ENCODE results near the gene PRM1.

PRM1 gene

DNA sequence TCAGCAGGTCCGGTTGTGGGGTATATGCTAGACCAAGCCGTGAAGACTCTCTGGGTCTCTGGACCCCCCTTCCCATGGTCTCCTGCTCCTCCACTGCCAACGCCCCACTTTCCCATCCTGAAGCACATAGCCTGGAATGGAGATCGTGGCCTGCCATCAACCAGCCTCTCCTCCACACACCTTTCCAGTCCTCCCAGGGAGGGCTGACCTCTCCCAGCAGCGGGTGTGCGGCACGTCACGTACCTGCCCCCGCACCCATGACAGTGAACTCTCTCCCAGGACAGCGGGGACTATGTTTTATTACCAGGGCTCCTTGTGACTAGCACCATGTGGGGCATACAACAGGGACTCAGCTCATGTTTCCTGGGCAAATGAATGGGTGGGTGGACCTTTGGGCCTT, 9.5 kb downstream of the PRM1 start:
- FAIRE-seq = no peak

DNA sequence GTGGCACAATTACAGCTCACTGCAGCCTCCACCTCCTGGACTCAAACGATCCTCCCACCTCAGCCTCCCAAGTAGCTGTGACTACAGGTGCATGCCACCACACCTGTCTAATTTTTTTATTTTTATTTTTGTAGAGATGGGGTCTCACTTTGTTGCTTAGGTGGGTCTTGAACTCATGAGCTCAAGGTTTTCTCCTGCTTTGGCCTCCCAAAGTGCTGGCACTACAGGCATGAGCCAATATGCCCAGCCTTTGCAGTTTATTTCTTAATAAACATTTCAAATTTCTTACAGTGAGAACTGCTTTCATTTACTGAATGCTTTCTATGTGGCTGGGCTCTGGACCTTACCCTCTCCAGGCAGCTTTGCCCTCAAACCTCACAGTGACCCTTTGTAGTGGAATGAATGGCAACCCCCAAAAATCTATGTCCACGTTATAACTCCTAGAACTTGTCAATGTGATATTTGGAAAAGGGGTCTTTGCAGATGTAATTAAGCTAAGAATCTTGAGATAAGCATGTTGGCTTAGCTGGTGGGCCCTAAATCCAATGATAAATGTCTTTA, 10.4 kb downstream of the PRM1 start:
- no peak for FAIRE-seq

DNA sequence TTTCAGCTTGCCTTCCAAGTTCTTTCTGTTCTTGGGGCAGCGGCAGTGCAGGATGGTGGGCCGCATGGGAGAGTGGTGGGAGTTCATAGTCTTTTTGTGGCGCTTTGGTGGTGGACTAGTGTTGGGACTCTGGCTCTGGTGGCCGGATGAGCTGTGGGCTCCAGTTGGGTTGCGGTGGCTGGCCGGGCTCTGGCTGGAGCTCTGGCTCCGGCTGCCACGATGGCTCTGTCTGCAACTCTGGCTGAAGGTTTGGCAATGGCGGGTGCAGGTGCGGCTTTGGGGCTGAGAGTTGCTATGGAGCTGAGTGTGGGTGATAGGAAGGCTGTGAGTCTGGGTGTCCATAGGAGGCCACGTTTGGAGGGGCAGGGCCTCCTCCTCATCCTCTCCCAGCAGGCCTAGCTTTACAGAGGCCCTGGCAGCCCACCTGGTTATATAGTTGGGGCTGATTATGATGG, 12.2 kb downstream of the PRM1 start, which contains the start of gene TNP2:
Gene TNP2 (minus strand): TSS at position 405 of the 455 bp plus-strand sequence. CDS start 63 bp downstream, at position 342.
- no peak for FAIRE-seq

DNA sequence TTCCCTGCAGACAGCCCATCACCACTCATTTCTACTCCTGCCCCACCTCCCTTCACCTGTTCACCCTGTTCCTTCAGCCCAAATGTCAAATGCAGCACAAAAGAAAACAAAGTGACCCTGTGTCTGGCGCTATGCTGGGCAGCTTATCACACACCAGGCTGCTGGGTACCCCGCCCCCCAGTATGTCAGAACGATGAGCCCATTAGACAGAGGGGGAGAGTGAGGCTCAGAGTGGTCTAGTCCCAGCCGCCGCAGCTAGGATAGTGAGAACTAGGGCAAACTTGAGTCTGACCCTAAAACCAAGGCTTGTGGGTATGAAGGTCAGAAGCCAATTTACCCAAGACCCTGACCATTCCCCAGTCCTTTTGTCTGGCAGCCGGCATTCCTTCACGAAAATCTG, 16.0 kb downstream of the PRM1 start:
- no peak for FAIRE-seq

DNA sequence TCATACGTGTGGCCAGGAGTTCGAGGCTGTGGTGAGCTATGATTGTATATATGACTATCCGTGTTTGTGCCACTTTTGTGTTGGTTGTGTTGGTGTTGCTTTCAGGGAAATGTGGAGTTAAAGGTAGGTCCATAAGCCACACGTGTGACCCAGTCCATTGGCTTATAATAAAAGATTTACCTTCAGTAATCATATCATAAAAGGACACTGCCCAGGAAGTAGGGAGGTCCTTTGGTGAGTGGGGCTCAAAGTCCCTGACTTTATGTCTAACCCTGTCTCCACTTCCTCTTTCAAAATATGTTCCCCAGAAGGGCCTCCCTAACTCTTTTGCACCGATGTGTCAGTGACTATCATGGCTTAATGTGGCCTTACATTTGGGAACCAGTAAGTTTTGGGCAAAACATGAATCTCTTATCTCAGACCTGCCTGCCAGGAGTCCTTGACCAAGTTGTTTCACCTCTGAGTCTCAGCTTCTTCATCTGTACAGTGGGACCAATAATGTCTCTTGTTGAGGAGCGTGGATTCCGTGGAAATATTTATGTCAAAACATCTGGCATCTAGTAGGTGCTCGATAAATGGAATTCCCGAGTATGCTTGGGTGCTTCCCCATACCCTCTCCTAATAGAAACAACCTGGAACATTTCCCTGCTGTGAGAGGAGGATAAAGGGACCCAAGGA, 16.8 kb downstream of the PRM1 start:
- FAIRE-seq = no peak

DNA sequence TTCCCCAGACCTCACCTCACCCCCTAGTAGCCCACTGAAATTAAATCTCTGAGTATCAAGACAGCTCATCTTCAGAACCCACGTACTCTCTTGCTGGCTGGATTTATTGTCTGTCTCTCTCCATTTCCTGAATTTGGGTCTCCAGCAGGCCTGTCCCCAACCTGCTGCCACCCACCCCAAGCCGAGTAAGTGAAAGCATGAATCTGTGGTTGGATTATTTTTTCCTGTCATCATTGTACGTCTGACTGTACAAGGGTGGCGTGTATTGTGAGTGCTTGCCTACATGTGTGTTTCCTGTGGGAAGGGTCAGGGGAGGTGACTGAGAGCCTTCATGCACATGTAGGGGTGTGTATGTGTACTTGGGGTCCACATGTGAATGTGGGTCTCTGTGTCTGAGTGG, 17.4 kb downstream of the PRM1 start:
- FAIRE-seq = no peak

DNA sequence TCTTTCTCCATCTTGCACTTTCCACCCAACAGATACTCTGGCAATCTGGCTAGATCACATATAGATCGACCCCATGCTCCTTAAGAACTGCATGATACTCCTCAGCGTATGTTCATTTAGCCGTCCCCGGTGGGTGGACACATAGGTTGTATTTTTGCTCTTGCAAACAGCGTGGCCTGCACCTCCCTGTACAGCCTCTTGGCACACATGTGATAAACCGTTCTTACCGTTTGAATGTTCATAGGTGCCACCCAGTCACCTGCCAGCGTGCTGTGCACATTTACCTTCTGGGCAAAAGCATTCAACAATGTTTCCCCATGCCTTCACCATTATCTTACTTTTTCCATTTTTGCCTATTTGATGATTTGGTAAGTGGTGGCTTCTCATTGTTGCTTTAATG, 18.2 kb downstream of the PRM1 start:
- FAIRE-seq = no peak

DNA sequence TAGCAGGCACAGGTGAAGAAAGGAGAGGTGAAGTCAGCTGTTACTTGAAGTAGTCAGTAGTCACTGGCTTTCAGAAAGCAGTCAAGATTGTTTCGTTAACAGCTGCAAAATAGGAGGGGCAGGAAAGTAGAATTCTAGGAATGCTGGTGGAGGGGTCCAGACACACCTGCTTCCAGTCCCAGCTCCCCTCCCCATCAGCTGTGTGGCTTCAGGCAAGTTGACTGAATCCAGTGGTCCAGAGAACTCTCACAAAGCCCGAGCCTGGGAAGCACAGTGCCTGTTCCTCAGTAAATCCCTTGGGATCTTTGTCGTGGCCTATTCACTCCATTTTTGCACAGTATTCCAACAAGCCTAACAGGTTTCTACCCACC, 20.5 kb downstream of the PRM1 start:
- FAIRE-seq = no peak

DNA sequence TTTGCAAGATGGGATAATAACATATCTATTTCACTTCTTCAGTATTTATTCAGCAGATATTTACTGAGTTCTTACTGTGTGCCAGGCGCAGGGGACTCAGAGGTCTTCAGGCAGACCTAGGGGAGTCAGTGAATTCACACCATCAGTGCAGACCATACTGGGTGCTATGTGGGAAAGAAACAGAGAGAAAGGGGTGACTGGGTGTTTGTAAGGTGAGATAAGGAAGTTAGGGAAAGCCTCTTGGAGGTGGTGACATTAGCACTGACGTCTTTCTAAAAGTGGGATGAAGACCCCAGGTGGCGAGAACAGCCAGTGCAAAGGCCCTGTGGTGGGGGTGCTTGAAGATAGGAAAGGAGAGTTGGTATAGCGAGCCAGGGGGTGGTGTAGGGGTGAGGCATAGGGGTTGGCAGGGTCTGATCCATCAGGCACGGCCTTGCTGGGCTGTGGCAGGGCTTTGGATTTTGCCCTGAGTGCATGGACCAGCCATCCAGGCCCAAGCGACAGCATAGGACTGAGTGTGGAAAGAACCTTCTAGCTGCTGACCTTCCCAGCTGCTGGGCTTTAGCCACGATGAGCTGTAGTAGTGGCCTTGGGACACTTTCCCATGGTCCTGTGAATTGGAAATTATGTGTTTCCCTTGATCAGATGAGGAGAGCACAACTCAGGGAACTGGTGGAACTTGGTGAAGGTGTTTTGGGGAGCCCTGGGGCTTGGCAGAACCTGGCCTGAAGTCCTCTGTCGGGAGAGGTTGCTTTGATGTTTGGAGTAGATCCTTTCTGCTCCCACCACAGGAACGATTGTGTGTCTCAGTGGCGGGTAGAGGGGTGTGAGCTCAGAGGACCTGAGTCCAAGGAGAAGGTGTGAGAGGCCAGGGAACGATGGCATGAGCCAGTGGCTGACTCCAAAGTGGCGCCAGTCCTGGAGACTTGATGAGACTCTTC, 21.2 kb downstream of the PRM1 start:
- no peak for FAIRE-seq

DNA sequence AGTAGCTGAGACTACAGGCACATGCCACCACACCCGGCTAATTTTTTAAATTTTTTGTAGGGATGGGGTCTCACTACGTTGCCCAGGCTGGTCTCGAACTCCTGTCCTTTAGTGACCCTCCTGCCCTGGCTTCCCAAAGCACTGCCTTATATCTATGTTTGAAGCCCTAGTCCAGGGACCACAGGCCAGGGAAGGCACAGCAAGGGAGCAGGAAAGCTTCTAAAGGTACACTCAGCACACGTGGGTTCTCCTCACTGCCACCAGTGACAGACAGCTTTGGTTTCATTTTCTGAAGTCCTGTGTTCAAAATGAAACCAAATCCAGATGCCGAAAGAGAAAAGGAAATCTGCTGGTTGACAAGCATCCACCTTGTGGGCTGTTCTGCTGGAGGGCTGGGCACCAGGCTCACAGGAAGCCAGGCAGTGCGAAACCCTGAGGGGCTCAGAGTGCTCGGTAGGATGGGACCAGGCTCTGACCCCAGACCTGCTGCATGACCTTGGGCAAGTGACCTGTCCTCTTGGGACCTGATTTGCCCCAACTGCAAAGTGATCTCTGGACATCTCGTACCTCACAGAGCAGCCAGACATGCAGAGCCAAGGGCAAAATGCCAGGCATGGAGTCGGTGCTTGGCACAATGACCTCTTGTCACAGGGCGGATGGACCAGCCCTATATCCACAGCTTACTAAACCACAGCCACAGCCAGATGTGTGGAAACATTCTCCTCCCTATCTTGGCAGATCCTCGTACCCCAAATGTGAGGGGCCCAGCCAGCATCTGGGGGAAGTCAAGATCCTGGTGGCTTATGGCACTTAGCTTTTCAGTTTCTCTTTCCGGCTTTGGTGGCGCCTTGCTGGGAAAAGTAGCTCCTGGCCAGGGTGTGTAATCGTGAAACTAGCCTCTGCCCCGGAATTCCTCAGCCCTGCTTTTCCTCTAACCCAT, 22.3 kb downstream of the PRM1 start:
- no peak for FAIRE-seq

DNA sequence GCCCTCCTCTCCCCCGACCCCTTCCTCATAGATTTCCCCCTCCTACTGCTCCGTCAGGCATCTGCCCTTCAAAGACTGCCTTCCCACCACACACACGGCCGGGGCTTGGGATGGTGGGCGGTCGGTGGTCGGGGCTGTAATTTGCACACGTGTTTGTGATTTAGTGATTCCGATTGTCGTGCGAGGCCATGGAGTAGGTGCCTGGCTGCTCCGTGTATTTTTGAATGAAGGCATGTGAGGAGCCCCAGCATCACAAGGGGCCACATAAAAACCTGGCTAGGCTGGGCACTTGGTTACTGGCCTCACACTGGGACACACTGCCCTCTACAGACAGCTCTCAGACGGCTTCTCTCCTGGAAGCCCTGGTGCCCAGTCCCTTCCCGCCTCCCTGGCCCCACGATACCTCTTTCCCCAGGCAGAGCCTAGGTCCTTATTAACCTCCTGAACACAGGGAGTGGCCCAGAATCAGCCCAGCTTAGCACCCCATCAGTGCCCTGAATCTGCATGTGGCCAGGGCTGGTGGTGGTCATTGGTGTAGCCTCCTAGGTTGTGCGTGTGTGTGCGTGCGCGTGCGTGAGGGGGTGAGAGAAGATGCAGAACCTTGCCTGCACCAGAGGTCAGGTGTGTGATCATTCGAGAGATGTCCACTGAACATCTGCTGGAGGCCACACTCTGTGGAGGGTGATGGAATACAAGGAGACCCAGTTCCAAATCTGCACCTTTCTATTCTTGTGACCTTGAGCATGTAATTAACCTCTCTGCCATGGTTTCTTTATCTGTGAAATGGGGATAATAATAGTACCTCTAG, 23.8 kb downstream of the PRM1 start:
- no peak for FAIRE-seq

DNA sequence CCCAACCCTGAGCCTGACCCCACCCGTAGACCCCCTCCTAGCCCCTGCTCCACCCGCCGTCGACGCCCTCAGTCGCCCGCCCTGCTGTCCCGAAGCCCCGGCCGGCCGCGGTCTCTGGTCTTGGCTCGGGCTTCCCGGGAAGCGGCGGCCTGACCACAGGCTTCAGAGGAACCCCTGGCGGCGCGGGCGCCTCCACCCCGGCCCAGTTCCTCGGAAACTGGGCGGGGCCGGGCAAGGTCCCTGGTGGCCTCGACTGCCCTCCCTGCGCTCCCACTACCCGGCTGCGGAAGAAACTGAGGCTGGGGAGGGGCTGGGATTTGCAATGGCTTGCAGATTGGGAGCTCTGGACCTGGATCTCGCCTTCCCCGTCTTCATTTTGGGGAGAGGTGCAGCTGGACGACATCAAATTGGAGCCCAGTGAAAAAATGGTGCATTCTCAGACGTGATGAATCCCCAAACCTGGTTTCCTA, 24.4 kb downstream of the PRM1 start:
- no peak for FAIRE-seq

DNA sequence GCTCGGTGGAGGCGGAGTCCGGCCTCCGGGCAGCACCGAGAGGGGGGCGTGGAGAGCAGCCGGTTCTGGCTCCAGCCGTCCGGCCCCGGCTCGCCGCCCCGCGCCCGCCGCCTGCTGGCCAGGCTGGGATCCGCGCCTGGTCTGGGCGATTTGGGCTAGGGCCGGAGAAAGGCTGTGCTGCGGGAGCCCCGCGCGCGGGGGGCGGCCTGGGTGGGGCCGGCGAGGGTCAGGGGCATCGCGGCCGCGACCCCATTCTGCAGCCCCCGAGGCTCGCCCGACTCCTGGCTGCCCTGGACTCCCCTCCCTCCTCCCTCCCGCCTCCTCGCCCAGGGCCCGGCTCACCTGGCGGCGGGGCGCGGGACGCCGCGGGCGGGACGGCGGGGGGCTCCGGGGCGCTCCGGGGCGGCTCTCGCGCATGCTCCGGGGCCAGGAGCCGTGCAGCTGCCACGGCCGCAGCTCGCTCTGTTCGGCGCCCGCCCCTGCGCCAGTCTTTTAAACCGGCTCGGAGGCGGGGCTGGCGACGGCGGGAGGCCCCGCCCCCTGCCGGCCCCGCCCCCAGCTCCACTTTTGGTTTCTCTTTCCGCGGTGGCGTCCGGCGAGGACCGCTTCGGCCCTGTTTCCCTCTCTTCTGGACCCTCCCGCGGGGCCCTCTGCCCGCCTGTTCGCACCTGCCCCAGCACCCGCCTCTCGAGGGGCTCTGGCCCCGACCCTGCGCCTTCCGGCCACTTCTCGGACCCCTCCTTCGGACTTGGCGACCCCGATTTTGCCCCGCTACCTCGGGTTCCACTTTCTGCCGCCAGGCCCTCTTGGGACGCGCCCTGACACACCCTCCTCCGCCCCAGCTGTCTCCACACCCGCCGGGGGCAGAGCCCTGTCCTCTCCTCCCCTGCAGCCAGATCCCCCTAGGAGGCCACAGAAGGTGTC, 25.1 kb downstream of the PRM1 start, which contains the start of gene SOCS1:
Gene SOCS1 (minus strand): TSS at position 468 of the 924 bp plus-strand sequence. CDS start 726 bp downstream, outside the sequence.
- FAIRE-seq = no peak

DNA sequence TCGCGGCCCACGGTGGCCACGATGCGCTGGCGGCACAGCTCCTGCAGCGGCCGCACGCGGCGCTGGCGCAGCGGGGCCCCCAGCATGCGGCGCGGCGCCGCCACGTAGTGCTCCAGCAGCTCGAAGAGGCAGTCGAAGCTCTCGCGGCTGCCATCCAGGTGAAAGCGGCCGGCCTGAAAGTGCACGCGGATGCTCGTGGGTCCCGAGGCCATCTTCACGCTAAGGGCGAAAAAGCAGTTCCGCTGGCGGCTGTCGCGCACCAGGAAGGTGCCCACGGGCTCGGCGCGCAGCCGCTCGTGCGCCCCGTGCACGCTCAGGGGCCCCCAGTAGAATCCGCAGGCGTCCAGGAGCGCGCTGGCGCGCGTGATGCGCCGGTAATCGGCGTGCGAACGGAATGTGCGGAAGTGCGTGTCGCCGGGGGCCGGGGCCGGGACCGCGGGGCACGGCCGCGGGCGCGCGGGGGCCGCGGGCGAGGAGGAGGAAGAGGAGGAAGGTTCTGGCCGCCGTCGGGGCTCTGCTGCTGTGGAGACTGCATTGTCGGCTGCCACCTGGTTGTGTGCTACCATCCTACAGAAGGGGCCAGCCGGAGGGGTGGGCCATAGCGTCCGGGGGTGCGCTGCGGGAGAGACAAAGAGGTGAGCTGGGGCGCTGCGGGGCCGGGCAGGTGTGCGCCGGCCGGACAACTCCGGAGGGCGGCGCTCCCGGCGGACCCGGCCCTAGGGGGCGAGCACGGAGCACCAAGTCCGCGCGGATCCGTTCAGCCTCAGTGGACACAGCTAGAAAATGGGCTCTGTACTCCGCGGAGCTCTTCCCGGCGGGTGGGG, 26.0 kb downstream of the PRM1 start:
- no peak for FAIRE-seq

DNA sequence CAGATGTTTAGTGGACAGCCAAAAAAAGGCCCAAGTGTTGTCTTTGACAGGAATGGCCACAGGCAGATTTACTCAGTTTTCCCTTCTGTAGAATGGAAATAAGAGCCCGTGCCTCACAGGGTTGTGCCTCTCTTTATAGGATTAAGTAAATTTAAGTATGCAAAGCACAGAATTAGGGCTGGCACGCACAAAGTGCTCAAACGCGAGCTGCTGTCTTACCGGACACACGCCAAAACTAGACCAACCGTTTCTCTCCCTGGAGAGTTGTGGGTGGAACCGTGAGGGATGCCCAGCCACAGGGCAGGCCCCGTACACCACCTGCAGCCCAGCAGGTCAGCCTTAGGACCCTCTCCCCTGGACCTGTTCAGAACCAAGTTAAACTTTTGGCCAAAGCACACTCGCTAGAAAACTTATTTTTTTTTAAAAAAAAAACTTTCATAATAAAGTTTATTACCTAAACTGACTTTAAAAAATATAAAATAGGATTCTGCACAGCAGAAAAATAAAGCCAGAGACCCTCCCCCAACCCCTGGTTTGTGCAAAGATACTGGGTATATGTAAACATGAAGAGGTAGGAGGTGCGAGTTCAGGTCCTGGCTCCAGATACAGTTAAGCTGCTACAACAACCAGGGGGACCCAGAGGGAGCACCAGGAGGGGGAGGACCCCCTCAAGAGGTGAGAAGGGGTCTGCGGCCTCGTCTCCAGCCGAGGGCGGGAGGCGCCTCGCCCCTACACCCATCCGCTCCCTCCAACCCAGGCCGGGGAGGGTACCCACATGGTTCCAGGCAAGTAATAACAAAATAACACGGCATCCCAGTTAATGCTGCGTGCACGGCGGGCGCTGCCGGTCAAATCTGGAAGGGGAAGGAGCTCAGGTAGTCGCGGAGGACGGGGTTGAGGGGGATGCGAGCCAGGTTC, 26.9 kb downstream of the PRM1 start:
- no peak for FAIRE-seq

DNA sequence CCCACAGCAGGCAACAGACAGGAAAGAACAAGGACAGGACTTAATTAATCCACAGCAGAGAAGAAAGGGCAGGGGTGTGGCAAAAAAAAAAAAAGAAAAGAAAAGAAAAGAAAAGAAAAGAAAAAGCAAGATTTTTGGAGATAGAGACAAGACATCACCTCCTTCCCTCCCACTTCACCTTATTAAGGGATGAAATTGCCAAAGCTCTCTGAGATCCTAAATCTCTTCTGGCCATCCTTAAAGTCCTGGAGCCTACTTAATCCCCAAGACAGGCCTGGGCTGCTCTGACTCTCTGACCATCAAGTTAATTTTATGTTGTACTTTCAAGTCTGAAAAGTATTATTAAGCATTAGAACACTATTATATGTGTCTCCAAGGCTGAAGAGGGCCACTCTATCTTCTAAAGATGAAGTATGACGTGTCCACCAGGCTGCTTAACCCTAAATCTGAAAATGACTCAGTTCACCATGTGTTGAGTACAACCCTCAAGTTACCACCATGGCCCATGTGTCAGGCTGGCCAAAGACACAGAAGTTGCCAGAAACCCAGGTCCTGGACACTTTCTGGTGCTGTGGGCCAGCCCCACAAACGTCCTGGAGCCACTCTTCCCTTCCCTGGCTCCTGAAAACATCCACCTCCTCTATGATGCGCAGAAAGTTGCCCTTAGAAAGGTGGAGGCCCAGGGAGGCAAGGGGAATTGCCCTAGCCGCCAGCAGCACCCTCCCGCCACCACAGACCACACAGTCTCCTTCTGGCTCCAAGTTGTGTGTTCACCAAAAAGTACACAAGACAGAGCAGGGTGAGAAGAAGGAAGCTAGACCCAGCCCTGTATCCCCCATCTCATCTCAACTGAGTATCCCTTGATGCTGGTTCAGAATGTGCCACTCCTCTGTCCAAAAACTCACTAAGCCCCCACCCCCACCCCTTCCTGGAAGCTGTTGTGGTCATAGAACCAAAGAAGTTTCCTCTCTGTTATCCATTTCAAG, 27.8 kb downstream of the PRM1 start:
- no peak for FAIRE-seq

DNA sequence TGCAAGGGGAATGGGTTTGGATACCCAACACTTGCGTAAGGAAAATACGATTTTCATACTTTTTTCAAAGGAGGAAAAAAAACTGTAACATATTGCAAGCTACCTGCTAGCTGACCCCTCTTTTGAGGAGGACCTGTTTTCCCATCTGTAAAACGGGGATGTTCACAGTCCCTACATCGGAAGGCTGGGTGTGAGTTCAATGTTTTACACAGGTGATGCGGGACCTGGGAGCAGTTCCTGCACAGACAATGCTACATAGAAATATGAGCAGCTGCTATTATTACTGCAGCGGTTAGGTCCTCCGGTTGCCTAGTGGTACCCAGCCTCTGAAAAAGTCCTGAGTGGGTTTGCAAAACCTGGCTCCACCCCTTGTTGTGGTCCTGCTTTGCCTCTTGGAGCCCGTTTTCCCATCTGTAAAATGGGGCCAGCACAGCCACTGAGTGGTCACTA, 28.6 kb downstream of the PRM1 start:
- no peak for FAIRE-seq
